GM23338 (cell line): ENCODE results near the gene CRYBG2. TPM values are rescaled to one million over a fixed set of nuclear protein-coding genes. Genes with fewer than 3 reads are reported as not detected.

ENCODE experiments used
- EZH2phosphoT487 ChIP-seq: fragments of 200-600 bp; sonication (generic); IDR thresholded peaks from one replicate; pipeline ENCODE4 v1.8.1; 2018; ENCODE audit warnings: antibody characterized with exemption; ENCODE audit not compliant: unreplicated experiment
- POLR2AphosphoS5 ChIP-seq: IDR thresholded peaks from 2 replicates; pipeline ENCODE4 v1.6.1; 2016; ENCODE audit warnings: antibody characterized with exemption, low read depth
- STAT1 ChIP-seq: IDR thresholded peaks from one replicate; pipeline ENCODE4 v1.6.1; 2016; ENCODE audit warnings: antibody characterized with exemption; ENCODE audit not compliant: unreplicated experiment
- polyA plus RNA-seq: library from polyadenylated mRNA; unstranded; fragments of >200 nt; fragmentation: Nextera tagmentation; extraction: Ambion mirVana; gene quantifications from 2 replicates; pipeline ENCODE4 v1.2.1, GENCODE V29; 2016
- total RNA-seq: library from RNA; depleted of rRNA; stranded (reverse); fragments of >200 nt; shearing (Covaris generic); gene quantifications from 2 replicates; pipeline ENCODE4 v1.2.3, GENCODE V29; 2014
- TF ChIP-seq, protein P1 (sequence below): fragments of 250-450 bp; sonication (Bioruptor Pico); IDR thresholded peaks from 2 replicates; pipeline ENCODE4 v1.5.0; 2020; ENCODE audit warnings: mild to moderate bottlenecking, moderate library complexity
- TF ChIP-seq, protein P2 (sequence below): IDR thresholded peaks from 2 replicates; pipeline ENCODE4 v1.6.1; 2016; ENCODE audit warnings: antibody characterized with exemption
- TF ChIP-seq, protein P3 (sequence below): IDR thresholded peaks from one replicate; pipeline ENCODE4 v1.6.1; 2018; ENCODE audit warnings: antibody characterized with exemption; ENCODE audit not compliant: unreplicated experiment

The CRYBG2 gene
- total and polyA plus RNA-seq, 2 experiments from 2014 or later: 17.6 to 18.4 TPM

DNA sequence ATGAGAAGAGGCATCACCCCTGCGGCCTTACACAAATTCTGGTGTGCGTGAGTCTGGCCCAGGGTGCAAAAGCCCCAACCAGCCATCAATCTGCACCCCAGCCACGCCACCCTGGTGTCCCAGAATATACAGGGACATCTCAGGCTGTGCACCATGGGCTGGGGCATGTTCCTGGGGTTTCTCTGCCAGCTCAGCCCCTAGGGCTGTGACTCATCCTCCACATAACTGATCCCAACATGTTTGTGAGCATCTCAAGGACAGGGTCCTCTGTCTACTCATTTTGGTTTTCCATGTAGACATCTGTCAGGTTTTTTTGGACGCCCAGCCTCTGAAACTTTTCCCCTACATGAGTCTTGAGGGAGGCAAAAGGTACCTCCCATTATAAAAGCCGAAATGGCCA is 18.1 kb upstream of the CRYBG2 start (continued):
- TF ChIP-seq, protein P1, sequence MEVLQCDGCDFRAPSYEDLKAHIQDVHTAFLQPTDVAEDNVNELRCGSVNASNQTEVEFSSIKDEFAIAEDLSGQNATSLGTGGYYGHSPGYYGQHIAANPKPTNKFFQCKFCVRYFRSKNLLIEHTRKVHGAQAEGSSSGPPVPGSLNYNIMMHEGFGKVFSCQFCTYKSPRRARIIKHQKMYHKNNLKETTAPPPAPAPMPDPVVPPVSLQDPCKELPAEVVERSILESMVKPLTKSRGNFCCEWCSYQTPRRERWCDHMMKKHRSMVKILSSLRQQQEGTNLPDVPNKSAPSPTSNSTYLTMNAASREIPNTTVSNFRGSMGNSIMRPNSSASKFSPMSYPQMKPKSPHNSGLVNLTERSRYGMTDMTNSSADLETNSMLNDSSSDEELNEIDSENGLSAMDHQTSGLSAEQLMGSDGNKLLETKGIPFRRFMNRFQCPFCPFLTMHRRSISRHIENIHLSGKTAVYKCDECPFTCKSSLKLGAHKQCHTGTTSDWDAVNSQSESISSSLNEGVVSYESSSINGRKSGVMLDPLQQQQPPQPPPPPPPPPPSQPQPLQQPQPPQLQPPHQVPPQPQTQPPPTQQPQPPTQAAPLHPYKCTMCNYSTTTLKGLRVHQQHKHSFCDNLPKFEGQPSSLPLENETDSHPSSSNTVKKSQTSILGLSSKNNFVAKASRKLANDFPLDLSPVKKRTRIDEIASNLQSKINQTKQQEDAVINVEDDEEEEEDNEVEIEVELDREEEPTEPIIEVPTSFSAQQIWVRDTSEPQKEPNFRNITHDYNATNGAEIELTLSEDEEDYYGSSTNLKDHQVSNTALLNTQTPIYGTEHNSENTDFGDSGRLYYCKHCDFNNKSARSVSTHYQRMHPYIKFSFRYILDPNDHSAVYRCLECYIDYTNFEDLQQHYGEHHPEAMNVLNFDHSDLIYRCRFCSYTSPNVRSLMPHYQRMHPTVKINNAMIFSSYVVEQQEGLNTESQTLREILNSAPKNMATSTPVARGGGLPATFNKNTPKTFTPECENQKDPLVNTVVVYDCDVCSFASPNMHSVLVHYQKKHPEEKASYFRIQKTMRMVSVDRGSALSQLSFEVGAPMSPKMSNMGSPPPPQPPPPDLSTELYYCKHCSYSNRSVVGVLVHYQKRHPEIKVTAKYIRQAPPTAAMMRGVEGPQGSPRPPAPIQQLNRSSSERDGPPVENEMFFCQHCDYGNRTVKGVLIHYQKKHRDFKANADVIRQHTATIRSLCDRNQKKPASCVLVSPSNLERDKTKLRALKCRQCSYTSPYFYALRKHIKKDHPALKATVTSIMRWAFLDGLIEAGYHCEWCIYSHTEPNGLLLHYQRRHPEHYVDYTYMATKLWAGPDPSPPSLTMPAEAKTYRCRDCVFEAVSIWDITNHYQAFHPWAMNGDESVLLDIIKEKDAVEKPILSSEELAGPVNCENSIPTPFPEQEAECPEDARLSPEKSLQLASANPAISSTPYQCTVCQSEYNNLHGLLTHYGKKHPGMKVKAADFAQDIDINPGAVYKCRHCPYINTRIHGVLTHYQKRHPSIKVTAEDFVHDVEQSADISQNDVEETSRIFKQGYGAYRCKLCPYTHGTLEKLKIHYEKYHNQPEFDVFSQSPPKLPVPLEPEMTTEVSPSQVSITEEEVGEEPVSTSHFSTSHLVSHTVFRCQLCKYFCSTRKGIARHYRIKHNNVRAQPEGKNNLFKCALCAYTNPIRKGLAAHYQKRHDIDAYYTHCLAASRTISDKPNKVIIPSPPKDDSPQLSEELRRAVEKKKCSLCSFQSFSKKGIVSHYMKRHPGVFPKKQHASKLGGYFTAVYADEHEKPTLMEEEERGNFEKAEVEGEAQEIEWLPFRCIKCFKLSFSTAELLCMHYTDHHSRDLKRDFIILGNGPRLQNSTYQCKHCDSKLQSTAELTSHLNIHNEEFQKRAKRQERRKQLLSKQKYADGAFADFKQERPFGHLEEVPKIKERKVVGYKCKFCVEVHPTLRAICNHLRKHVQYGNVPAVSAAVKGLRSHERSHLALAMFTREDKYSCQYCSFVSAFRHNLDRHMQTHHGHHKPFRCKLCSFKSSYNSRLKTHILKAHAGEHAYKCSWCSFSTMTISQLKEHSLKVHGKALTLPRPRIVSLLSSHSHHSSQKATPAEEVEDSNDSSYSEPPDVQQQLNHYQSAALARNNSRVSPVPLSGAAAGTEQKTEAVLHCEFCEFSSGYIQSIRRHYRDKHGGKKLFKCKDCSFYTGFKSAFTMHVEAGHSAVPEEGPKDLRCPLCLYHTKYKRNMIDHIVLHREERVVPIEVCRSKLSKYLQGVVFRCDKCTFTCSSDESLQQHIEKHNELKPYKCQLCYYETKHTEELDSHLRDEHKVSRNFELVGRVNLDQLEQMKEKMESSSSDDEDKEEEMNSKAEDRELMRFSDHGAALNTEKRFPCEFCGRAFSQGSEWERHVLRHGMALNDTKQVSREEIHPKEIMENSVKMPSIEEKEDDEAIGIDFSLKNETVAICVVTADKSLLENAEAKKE (CRISPR knock-in tag): no peak
- no peak for TF ChIP-seq EZH2phosphoT487
- TF ChIP-seq, protein P2, sequence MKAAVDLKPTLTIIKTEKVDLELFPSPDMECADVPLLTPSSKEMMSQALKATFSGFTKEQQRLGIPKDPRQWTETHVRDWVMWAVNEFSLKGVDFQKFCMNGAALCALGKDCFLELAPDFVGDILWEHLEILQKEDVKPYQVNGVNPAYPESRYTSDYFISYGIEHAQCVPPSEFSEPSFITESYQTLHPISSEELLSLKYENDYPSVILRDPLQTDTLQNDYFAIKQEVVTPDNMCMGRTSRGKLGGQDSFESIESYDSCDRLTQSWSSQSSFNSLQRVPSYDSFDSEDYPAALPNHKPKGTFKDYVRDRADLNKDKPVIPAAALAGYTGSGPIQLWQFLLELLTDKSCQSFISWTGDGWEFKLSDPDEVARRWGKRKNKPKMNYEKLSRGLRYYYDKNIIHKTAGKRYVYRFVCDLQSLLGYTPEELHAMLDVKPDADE: no peak
- TF ChIP-seq POLR2AphosphoS5: no peak
- TF ChIP-seq, protein P3, sequence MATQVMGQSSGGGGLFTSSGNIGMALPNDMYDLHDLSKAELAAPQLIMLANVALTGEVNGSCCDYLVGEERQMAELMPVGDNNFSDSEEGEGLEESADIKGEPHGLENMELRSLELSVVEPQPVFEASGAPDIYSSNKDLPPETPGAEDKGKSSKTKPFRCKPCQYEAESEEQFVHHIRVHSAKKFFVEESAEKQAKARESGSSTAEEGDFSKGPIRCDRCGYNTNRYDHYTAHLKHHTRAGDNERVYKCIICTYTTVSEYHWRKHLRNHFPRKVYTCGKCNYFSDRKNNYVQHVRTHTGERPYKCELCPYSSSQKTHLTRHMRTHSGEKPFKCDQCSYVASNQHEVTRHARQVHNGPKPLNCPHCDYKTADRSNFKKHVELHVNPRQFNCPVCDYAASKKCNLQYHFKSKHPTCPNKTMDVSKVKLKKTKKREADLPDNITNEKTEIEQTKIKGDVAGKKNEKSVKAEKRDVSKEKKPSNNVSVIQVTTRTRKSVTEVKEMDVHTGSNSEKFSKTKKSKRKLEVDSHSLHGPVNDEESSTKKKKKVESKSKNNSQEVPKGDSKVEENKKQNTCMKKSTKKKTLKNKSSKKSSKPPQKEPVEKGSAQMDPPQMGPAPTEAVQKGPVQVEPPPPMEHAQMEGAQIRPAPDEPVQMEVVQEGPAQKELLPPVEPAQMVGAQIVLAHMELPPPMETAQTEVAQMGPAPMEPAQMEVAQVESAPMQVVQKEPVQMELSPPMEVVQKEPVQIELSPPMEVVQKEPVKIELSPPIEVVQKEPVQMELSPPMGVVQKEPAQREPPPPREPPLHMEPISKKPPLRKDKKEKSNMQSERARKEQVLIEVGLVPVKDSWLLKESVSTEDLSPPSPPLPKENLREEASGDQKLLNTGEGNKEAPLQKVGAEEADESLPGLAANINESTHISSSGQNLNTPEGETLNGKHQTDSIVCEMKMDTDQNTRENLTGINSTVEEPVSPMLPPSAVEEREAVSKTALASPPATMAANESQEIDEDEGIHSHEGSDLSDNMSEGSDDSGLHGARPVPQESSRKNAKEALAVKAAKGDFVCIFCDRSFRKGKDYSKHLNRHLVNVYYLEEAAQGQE: no peak
- TF ChIP-seq STAT1: no peak
